Lower lobe of right lung (tissue), 2 donors: ENCODE data around the gene NAALADL2. TPM values are rescaled to one million over a fixed set of nuclear protein-coding genes. Genes with fewer than 3 reads are reported as not detected.
"Not testable (repeated sequence)": the region's sequence is repeated elsewhere in the genome, so short reads cannot be mapped to it uniquely, and the experiment has no call there.

Experiments used
- ATAC-seq, 2 donors: fragments of 200-7000 bp; cut with Tn5 transposase; one replicate each; pipeline ENCODE4 v1.9.1; 2020 to 2022; ENCODE audit warnings: mild to moderate bottlenecking in 2 of 2, moderate library complexity in 2 of 2
- DNase-seq: peaks from one replicate; pipeline ENCODE4 v3.0.0-alpha.2; 2020
- H3K27ac ChIP-seq: fragments of 200-600 bp; one replicate; pipeline ENCODE4 v1.8.0; 2022
- H3K27me3 ChIP-seq: fragments of 200-600 bp; one replicate; pipeline ENCODE4 v1.8.0; 2022; ENCODE audit warnings: low read depth
- H3K36me3 ChIP-seq: fragments of 200-600 bp; one replicate; pipeline ENCODE4 v1.8.0; 2022; ENCODE audit warnings: mild to moderate bottlenecking
- H3K4me1 ChIP-seq: fragments of 200-600 bp; one replicate; pipeline ENCODE4 v1.8.0; 2022
- H3K4me3 ChIP-seq: fragments of 200-600 bp; one replicate; pipeline ENCODE4 v1.8.0; 2022; ENCODE audit warnings: mild to moderate bottlenecking
- H3K9me3 ChIP-seq: fragments of 200-600 bp; one replicate; pipeline ENCODE4 v1.8.0; 2022
- intact Hi-C: fragments of 100-400 bp; cut with DNase I; formaldehyde crosslinking; loops from one replicate; pipeline ENCODE4 v1.11.0; 2022
- total RNA-seq: library from RNA; stranded (reverse); fragmentation: NEBNext Ultra II Directional; extraction: Animal tissue kit (Norgen Biotek cat#: 25700); gene quantifications from one replicate; pipeline ENCODE4 v1.2.1, GENCODE V29; 2021
- TF ChIP-seq, protein P1 (sequence below): fragments of 200-600 bp; IDR thresholded peaks from one replicate; pipeline ENCODE4 v1.8.0; 2022; ENCODE audit warnings: antibody characterized with exemption, mild to moderate bottlenecking
- donor health status: DM: no; HTN: yes; CAD: no; lungs with severe emphysema.

The NAALADL2 gene
- total RNA-seq, 1 donor from 2014 or later, result 9.8 TPM

DNA sequence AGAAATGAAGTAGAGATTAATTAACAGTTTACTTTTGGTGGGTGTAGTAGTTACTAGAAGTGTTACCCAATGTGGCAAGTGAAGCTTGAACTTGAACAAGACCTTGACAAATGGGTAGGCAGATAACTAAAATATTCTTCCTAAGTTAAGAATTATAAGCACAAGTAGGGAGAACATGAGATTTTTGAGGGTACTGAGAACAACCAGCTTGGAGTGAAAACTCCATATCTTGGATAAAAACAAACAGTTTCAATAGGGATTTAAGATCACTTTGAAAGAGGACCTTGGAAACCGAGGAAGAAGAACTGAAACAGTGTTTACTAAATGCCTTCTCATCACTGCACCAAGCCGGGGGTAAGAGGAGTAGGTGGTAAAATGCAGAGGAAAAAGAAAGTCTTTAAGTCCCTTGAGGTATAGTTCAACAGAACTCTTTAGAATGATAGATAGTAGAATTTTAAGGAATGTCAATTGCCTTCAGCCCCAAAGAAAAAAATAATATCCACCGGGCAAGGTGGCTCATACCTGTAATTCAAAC lies 496.7 kb downstream of the NAALADL2 start:
- Histone ChIP-seq H3K4me3 (no peak overlapping the region), H3K36me3 (no peaks in the 10 kb centered on the region), H3K27me3 (no peaks in the 10 kb centered on the region), H3K4me1 (no peaks in the 10 kb centered on the region), H3K9me3 (no peaks in the 10 kb centered on the region), H3K27ac (no peak overlapping the region)
- intact Hi-C loops, result no loop called here
- ATAC-seq (no peak), DNase-seq (no peak)
- TF ChIP-seq, protein P1, sequence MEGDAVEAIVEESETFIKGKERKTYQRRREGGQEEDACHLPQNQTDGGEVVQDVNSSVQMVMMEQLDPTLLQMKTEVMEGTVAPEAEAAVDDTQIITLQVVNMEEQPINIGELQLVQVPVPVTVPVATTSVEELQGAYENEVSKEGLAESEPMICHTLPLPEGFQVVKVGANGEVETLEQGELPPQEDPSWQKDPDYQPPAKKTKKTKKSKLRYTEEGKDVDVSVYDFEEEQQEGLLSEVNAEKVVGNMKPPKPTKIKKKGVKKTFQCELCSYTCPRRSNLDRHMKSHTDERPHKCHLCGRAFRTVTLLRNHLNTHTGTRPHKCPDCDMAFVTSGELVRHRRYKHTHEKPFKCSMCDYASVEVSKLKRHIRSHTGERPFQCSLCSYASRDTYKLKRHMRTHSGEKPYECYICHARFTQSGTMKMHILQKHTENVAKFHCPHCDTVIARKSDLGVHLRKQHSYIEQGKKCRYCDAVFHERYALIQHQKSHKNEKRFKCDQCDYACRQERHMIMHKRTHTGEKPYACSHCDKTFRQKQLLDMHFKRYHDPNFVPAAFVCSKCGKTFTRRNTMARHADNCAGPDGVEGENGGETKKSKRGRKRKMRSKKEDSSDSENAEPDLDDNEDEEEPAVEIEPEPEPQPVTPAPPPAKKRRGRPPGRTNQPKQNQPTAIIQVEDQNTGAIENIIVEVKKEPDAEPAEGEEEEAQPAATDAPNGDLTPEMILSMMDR, result no peak

DNA sequence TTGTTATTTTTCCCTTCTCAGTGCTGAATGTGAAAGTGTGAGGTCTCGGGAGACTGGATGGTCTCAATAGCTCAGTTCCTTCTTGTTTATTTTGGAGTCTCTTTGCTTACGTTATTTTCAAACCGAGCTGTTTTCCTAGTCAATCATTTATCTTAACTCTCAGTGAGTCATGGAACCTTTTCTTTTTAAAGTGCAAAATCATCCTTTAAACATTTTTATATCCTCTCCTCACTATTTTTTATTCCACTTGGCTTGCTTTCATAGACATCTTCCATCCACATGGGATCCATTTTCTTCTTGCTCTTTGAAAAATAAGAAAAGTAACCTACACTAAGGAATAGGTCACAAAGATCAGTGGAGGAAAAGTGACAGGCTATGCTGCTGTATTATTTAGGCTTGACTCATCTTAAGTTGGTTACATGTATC lies 497.8 kb downstream of the NAALADL2 start:
- no peaks in the 10 kb centered on the region for H3K27me3 ChIP-seq
- intact Hi-C loops, result no loop called here
- H3K36me3 ChIP-seq, result no peaks in the 10 kb centered on the region
- ATAC-seq, result no peak
- no peak overlapping the region for H3K4me3 ChIP-seq
- no peaks in the 10 kb centered on the region for H3K4me1 ChIP-seq
- no peak for DNase-seq
- H3K9me3 ChIP-seq, result no peaks in the 10 kb centered on the region
- TF ChIP-seq, protein P1, result no peak
- H3K27ac ChIP-seq, result no peak overlapping the region

- H3K4me1 ChIP-seq, result no peaks in the 10 kb centered on the region
- H3K27me3 ChIP-seq, result no peaks in the 10 kb centered on the region
- ATAC-seq, result no peak
- intact Hi-C loops, result no loop called here
- DNase-seq, result no peak
- no peak overlapping the region for H3K27ac ChIP-seq
- H3K9me3 ChIP-seq, result peaks cover 6% of the 10 kb centered on the region
- TF ChIP-seq, protein P1, result no peak
- H3K36me3 ChIP-seq, result no peaks in the 10 kb centered on the region
- H3K4me3 ChIP-seq, result no peak overlapping the region
Observed at GRCh38 chr3:175357758-175358157, 498.6 kb downstream of the NAALADL2 start.

DNA sequence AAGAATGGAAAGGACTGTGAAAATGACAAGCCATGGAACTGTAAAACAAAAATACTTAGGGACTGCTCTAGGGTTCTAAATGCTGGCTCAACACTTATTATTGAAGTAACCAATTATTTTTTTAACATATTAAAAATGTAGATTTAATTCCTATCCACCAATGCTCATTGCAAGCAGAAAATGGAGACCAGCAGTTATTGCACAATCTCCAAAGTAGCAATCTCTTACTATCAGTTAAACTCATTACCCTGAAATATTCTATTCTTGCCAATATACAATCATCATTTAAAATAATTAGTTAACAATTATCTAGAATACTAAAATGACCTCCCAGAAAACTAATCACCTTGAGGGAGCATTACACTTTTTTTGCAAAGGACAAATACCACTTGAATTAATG lies 499.8 kb downstream of the NAALADL2 start:
- TF ChIP-seq, protein P1, result no peak
- Histone ChIP-seq H3K9me3 (peaks cover 6% of the 10 kb centered on the region), H3K36me3 (no peaks in the 10 kb centered on the region), H3K4me3 (no peak overlapping the region), H3K27me3 (no peaks in the 10 kb centered on the region), H3K27ac (no peak overlapping the region), H3K4me1 (no peaks in the 10 kb centered on the region)
- ATAC-seq (no peak), DNase-seq (no peak)
- intact Hi-C loops, result no loop called here

GRCh38 chr3:175370426-175370825 lies 511.3 kb downstream of the NAALADL2 start:
- H3K4me1 ChIP-seq, H3K9me3 ChIP-seq, H3K36me3 ChIP-seq, DNase-seq, H3K27me3 ChIP-seq, intact Hi-C loops, H3K27ac ChIP-seq, H3K4me3 ChIP-seq: not testable (repeated sequence)
- ATAC-seq, result peak in 1 of 2 donors; percentile 58

- H3K27me3 ChIP-seq, H3K9me3 ChIP-seq, H3K27ac ChIP-seq, ATAC-seq, intact Hi-C loops, H3K4me3 ChIP-seq, H3K4me1 ChIP-seq, H3K36me3 ChIP-seq, DNase-seq: not testable (repeated sequence)
Observed at GRCh38 chr3:175371187-175371586, 512.1 kb downstream of the NAALADL2 start.

DNA sequence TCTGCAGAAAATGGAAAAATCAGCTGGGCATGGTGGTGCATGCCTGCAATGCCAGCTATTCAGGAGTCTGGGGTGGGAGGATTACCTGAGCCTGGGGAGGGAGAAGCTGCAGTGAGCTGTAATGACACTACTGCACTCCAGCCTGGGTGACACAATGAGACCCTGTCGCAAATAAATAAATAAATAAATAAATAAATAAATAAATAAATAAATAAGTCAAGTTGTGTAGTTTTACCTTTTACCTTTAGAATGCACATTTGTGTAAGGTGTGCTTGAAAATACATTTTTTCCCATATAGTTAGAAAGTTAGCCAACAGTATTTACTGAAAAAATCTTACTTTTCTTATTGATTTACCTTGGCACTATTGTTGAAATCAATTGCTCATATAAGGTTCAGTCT lies 515.6 kb downstream of the NAALADL2 start:
- no peak overlapping the region for H3K27ac ChIP-seq
- no peaks in the 10 kb centered on the region for H3K36me3 ChIP-seq
- no peak for DNase-seq
- H3K4me3 ChIP-seq, result no peak overlapping the region
- ATAC-seq, result no peak
- no peaks in the 10 kb centered on the region for H3K4me1 ChIP-seq
- no peaks in the 10 kb centered on the region for H3K9me3 ChIP-seq
- TF ChIP-seq, protein P1, result no peak
- no peaks in the 10 kb centered on the region for H3K27me3 ChIP-seq
- intact Hi-C loops, result no loop called here
